Fibroblast of skin of scalp (primary cell): ENCODE data around the gene CCDC34. TPM values are rescaled to one million over a fixed set of nuclear protein-coding genes. Genes with fewer than 3 reads are reported as not detected.
A peak's percentile ranks its signal among the peaks of the same experiment; 100 is the strongest.

Experiments
- DNase-seq: peaks from one replicate; pipeline ENCODE4 v3.0.0-alpha.2; 2013
- polyA plus RNA-seq, 2 experiments: library from polyadenylated mRNA; unstranded; fragments of 120-200 nt; gene quantifications; one replicate each; pipeline ENCODE4 v1.2.1, GENCODE V29; 2013; ENCODE audit not compliant: insufficient read length in 2 of 2

CCDC34 gene, protein sequence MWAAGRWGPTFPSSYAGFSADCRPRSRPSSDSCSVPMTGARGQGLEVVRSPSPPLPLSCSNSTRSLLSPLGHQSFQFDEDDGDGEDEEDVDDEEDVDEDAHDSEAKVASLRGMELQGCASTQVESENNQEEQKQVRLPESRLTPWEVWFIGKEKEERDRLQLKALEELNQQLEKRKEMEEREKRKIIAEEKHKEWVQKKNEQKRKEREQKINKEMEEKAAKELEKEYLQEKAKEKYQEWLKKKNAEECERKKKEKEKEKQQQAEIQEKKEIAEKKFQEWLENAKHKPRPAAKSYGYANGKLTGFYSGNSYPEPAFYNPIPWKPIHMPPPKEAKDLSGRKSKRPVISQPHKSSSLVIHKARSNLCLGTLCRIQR
- 15.6 TPM for polyA plus RNA-seq (2013, experiment 1 of 2; ENCODE audit: insufficient read length)
- polyA plus RNA-seq (2013, experiment 2 of 2; ENCODE audit: insufficient read length), result 21.1 TPM

DNA sequence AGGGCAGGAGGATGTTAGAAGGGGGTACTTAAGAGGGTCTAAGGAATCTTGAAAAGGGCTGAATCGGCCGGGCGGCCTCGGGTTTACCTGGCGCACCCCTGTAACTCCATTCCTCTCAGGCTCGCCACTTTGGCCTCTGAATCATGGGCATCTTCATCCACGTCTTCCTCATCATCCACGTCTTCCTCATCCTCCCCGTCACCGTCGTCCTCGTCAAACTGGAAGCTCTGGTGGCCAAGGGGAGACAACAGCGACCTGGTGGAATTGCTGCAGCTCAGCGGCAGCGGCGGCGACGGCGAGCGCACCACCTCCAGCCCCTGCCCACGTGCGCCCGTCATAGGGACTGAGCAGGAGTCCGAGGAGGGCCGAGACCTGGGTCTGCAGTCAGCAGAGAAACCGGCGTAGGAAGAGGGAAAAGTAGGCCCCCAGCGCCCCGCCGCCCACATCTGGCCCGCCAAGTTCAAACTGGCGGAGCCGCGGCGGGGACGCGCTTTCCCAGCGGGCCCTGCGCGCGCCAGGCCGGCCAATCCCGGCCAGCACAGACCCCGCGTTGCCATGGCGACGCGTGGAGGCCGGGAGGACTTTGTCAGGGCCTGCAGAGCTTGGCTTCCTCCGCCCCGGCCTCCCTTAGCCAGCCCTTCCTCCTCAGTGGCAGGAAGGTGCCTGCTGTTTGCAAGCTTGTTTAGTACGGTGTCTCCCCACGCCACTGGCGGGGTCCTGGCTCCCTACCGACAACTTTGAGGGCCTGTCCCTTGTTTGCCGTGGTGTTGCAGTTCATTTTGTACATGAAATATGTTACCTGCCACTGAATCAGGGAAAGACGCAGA, at the start of gene CCDC34:
TSS of gene CCDC34 (minus strand) at position 467 of the 827 bp plus-strand sequence. CDS start at position 446, 21 bp downstream.
- peak; percentile 96 for DNase-seq

- no peak for DNase-seq
These were observed 49.2 kb upstream of the CCDC34 start for GRCh38 chr11:27412192-27412691.

- DNase-seq, result no peak
These were observed 48.3 kb upstream of the CCDC34 start for GRCh38 chr11:27411328-27411727.

DNA sequence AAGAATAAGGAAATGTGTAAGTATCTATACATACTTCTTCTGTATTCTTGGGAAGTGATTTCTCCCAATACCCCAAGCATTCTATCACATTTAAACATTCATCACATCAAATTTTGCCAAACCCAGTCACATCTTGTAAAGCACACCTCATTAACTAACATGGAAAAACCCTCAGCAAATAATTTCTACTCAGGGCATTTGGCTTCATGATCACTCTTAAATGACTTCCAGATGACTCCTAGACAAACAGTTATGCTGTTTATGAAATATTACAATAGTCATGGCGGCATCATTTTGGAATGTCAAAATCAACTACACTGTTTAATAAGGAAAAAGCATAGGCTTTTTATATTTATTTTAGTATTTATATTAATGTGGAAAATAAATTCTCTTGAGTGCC, 47.3 kb upstream of the CCDC34 start:
- DNase-seq, result peak; percentile 36

DNA sequence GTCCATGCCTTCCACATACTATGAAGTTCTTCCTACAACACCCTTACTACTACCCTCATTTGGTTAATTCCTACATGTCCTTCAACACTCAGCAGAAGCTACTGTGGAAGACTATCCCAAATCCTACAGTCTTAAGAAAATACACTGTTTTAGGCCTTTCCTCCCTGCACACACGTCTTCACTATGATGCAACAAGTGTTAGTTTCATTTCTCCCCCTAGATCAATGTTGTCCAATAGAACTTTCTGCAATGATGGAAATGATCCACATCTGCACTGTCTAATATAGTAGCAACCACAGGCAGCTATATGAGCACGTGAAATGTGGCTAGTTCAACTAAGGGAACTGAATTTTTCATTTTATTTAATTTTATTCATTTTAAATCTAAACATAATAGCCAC, 46.7 kb upstream of the CCDC34 start:
- no peak for DNase-seq

- no peak for DNase-seq
These were observed 46.0 kb upstream of the CCDC34 start for GRCh38 chr11:27409049-27409448.

GRCh38 chr11:27408246-27408800, 45.3 kb upstream of the CCDC34 start:
- no peak for DNase-seq

GRCh38 chr11:27406498-27407354, 43.7 kb upstream of the CCDC34 start:
- DNase-seq, result no peak

DNA sequence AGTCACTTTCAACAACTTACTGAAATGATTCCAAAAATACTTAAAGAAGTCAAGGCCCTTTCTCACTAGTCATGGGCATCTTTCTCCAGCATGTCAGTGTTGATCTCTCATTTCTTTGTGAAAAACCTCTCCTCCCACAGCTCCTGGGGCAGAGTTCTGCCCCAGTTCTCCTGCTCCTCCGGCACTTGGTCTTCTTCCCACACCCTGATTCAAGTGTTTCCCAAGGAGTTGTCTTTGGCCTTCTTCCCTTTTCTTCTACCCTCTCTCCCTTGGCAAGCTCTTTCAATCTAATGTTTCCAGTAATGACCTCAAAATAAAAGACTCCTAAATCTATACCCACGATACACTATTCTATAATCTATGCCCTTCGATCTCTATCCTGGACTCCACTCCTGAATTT, 42.1 kb upstream of the CCDC34 start:
- DNase-seq, result no peak

GRCh38 chr11:27404427-27404826, 41.4 kb upstream of the CCDC34 start:
- DNase-seq, result no peak

- no peak for DNase-seq
These were observed 40.2 kb upstream of the CCDC34 start for GRCh38 chr11:27403195-27403594.

GRCh38 chr11:27402450-27402849, 39.4 kb upstream of the CCDC34 start:
- DNase-seq, result no peak

- DNase-seq, result no peak
These were observed 38.9 kb upstream of the CCDC34 start for GRCh38 chr11:27401833-27402316.

GRCh38 chr11:27401280-27401832, 38.3 kb upstream of the CCDC34 start:
- DNase-seq, result no peak

DNA sequence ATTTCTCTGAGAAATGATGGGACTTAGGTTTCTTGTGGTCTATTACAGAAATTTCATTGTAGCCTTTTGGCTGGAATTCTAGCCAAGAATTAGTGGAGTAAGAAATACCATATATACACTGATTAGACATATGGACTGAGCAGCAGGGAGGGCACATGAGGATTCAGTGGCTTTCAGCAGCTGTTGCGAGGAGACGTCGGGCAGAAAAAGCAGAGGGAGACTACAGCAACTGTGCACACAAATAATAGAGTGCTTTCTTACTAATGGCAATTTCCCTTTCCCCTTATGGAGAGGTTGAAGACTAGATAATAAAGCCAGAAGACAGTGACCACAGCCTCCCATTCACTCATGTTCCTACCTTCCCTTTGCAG, 35.4 kb upstream of the CCDC34 start:
- DNase-seq, result no peak

DNA sequence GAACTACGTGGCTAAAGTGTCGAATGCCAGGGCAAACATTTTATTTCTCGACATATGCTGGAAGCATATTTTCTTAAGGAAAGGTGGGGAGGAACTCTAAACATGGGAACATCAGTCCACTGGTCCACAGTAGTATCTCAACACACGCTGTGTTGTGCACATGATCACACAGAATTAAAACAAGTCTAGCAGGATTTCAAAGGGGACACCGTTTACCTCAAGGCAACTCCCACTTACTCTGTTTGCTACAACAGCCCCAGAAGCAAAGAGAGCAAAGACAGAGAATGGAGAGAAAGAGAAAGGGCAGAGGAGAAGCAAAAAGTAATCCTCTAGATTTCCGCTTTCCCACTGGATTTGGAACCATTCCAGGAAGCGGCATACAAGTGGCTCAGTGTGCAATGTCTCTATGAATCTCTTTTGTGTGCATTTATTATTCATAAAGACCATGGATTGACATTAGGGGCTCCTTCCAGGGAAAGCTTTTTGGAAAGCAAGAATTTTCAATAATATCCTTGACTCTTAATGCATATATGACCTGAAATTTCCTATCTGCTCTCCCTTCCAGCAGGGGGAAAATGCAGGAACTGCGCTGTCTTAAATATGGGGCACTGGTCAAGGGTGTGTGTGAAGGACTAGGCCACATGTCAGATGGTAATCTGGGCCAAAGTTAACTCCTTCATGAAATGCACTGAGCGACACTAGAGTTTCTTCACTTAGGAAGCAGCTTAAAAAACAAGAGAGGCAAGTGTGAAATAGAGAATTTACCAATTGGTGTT, 34.8 kb upstream of the CCDC34 start:
- no peak for DNase-seq

DNA sequence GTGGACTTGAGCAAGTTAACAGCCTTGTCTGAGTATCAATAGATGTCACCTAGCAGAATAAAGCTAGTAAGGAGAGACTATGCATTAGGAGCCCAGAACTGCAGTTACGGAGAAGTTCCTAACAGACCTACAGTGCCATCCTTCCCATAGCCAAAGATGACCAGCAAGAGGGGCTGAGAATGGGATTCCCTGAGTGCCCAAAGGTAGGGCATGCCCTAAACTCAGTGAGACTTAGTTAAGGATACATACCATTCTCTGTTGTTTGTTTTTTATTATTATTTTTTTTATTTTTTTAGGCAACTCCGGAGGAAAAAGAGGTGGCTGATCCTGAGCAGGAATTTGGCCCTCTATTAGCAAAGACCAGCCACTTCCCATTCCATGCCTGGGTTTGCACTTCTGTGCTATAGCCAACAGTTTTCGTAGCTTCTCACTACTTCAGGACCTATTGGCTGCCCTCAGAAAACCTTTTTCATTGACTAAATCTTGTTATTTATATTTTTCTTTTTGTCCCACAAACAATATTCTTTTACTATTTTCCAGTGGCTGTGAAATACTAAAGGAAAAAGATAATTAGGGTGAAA, 33.3 kb upstream of the CCDC34 start:
- DNase-seq, result no peak

DNA sequence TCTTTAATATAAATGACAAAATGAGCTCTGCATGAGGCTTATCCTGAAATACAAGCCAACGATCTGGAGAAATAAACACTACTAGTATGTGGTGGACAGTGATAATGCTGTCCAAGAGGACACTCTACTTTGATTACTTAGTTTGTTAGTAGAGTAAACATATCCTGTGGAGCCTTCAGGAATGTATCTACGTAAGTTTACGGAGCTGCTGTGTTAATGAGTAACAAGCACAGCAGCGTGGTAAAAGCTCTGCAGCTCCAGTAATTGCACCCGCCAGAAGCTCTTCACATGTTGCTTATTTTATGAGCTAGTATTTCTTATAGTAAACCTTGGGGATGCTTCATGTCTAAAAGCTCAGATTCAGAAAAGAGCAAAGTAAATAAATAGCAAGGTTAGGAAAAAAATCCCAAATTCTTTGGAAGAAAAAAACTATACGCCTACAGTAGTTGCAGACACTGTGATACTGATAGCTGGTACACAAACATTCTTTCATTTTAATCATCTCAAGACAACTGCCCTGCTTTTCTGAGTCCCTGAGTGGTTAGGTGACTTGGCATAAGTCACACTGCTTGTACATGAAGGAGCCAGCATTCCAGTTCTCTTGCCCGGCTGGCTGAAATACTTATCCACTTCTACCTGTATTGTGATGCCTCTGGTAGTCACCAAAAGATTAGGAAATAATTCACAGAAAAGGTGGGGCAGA, 32.7 kb upstream of the CCDC34 start:
- DNase-seq, result no peak

DNA sequence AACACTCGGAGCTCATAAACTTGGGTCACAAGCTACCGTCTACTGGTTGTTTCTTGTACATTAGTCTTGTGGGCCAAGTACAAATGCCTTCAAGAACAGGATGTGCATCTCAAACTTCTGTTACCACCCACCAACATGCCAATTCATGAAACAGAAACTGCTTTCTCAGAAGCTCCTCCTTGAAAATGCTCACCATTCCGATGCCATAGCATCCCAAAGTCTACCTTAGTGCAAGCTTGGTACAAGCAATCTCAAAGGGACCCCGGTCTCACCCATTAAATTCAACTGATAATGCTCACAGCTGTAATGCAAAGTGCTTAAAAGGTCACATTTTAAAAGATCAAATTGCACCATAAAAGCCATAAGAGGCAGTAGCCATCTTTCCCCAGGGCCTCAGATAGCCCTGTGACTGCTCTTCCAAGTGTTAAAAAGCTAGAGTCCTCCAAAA, 31.8 kb upstream of the CCDC34 start:
- DNase-seq, result no peak
